ENCODE measurements around the gene ATF6.

The ATF6 gene

DNA sequence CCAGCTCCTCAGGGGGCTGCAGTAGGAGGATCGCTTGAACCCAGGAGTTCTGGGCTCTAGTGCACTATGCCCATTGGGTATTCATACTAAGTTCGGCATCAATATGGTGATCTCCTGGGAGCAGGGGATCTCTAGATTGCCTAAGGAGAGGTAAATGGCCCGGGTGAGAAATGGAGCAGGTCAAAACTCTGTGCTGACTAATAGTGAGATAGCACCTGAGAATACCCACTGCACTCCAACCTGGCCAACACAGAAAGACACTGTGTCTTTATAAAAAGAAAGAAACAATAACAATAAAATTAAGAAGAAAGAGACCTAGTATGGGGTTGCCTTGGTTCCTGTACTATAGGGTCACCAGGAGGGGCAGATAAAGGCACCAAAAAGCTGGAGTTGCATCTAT is 30.3 kb upstream of the ATF6 start:
- no peak for DNase-seq

DNA sequence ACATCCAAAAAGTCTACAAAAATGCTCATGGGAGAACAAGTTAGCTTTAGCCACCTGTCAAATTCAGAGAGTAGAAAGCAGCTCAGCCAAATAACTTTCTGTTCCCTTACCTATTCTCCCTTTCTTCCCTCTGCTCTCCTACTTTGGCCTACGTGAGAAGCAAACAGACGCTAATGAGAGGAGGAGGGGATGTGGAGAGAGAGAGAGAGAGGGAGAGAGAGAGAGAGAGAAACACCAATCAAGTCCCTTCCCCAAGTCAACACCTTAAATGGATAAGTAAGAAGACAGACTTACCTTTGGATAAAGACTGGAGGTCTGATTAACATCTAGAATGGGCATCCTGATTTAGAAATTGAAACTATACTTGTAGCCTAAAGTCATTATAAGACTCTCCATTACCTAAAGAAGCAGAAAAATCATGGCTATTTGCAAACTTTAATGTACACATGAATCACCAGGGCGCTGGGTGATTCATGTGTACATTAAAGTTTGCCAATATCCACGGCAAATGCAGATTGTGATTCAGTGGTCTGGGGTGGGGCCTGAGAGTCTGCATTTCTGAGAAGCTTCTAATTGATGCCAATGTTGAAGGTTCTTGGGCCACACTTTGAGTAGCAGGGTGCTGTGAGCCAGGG is 29.7 kb upstream of the ATF6 start:
- DNase-seq = no peak

DNA sequence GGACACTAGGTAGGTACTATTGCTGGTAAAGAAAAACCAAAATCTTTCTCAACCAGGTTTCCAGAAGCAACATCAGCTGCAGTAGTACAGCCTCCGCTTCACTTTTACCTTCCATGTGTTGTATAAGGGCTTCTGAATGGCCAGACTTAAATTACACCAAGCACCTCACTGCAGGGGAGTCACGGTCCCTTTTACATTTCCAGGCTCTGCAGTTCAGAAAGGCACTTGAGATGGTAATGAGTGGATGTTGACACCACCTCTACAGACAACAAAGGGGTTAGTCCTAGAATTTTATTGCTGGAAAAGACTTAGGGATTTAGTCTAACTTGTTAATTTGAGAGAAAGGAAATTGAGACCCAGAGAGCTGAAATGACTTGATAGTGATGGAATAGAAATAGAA is 28.5 kb upstream of the ATF6 start:
- DNase-seq = no peak

DNA sequence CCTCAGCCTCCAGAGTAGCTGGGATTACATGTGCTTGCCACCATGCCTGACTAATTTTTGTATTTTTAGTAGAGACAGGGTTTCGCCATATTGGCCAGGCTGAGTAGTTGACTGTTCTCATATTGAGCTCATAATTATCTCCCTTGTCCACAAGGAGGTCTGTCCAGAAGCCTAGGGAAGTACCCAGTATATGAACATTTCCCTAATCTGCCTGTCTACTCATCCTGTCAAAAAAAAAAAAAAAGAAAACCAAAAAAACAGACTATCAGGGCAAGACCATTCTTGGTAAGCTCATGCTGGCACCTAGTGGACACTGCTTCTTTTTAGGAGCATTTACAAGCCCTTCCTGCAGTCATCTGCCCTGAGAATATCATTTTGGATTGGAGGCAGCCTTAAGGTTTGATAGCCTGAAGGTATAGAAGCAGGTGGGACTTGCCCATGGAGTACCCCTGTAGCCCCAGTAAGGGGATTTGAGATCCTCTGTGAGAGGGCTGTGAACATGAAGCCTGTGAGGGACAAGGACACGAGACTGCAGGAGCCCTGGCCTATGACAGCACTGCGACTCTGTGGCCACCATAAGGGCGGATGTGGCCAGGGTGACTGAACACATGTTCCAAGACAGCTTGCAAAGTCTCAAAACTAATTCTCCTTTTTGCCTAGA is 27.4 kb upstream of the ATF6 start:
- DNase-seq = peak; percentile 18 to 42

DNA sequence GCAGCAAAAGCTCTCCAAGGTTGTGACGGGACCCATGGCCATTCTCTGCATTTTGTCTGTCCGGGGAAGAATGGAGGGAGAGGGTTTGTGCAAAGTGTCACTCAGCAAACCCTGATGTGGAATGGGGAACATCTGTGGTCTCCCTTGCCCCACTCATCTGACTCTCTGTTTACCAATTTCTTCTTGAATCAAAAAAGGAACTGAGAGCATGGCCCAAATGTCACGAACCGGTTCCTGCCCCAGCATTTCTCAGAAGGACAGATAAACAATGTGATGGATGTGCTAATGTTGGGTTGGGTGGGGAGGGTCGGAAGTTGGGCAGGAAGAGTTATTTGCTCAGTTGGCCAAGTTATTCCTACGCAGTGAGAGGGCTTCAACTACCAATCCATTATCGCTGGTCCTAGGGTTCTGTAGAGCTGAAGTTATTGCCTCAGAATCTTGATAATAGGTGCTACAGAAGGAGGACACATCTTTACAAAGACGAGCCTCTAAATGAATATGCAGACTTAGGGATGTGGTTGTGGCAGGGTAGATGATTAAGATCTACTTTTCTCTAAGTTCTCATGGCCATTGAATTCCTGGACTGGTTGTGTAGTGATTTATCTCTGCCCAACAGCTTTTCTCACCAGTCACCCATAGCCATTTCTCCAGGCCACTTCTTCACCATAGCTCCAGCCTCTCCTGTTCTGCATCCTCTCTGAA is 26.1 kb upstream of the ATF6 start:
- DNase-seq = no peak

DNA sequence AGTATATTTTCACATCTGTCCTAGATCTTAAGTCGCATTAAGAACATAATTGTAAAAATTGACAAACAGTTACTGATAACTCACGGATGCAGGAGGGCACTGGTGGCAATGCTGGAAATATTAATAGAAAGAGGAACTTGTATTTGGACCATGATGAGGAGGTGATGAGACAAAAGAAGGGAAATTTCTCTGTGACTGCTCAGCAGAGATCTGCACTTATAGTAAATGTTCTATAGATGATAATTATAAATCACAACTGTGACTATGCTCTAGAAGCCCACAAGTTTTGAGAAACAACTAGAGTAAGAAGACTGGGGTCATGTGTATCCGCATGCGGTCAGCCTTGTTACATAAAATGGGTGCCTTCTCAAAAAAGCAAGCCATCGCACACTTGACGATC is 25.2 kb upstream of the ATF6 start:
- no peak for DNase-seq

DNA sequence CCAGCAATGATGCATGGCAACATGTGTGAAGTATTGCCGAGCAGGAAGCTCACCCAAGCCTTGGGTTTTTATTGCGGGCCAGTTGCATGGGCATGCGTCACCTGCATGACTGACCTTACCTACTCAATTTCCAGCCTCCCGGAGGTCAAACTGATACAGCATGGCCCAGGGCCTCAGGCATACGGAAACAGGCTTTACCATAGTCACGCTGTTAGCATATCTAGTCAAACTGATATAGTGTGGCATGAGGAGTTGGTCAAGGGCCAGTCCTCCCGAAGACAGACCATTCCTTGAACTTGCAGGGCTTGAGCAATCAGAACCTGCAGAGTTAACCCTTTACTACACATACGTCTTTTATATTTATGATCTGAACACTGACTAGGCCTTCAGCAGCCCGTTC is 22.9 kb upstream of the ATF6 start:
- no peak for DNase-seq

DNA sequence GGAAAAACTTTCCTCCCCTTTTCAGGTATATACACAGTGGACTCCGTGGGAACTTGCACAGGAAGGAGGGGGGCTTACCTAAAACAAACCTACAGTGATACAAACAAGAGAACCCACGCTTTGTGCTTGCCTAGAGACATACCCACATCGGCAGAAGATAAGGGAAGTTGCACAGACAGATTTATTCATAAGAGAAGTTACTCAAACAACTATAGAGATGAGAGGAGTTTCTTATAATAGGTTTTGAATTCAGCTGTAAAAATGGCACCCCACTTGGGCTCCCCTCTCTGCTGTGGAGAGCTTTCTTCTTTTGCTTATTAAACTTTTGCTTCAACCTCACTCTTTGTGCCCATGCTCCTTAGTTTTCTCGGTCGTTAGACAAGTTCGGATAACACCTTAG is 18.3 kb upstream of the ATF6 start:
- DNase-seq = no peak

DNA sequence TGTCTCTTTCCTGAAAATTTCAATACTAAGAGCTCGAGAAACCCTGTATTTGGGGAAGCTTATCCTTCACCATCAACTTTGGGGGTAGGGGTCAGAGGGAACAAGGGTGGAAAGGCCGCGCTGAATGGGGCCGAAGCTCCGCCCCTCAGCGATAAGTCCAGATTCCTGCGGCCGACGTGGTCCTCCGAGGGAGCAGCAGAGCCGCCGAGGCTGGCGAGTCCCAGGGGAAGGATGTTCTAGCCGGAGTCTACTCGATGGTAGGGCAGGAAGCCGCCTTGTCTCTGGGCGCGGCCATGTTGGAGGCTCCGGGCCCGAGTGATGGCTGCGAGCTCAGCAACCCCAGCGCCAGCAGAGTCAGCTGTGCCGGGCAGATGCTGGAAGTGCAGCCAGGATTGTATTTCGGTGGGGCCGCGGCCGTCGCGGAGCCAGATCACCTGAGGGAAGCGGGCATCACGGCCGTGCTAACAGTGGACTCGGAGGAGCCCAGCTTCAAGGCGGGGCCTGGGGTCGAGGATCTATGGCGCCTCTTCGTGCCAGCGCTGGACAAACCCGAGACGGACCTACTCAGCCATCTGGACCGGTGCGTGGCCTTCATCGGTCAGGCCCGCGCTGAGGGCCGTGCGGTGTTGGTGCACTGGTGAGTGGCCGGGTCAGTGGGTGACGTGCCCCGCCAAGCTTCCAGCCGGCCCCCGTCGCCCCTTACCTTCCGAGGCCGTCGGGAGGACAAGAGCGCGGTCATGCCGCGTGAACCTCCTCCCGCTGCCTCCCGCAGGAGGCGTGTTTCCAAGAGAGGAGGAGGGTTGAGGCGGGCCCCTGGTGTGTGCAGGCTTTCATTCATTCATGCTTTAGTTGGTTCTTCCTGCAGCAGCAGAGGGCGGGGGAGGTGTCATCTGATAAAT is 16.4 kb upstream of the ATF6 start, which contains the start of gene DUSP12:
Gene DUSP12, plus strand, starts transcription at position 278 of the 899 bp plus-strand sequence. Its CDS starts 16 bp downstream, at position 294.
- DNase-seq = peak; percentile 98 to 99

DNA sequence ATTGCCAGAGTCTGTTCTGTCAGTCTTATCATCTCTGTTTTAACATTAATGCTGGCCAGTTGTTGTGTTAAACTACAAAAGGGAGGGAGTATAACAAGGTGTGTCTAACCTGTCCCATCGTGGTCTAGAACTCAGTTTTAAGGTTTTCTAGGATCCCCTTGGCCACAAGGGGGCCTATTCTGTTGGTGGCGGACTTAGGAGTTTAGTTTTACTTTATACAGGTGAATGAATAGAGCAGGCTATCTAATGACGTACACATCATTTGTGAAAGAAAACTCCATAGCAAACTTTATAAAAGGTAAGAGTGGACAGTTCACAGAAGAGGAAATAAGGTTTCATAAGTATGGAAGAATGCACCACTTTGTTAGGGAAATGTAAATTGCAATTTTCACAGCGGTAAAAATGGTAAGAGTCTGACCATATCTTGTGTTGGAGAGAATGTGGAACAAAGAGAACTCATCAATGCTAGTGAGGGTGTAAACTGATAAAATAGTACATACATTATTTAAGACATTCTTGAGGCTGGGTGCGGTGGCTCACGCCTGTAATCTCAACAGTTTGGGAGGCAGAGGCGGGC is 2.5 kb upstream of the ATF6 start:
- DNase-seq = peak in 1 of 2 experiments; percentile 30

DNA sequence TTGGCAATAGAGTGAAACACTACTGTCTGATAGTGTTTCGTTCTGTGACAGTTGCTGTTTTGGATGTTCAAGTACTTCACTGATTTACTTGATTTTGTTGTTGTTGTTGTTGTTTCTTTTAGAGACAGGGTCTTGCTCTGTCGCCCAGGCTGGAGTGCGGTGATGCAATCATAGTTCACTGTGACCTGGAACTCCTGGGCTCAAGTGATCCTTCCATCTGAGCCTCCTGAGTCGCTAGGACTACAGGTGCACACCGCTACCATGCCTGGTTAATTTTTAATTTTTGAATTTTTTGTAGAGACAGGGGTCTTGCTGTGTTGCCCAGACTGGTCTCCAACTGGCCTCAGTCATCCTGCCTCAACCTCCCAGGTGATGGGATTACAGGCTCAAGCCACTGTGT is 2.3 kb downstream of the ATF6 start:
- DNase-seq = no peak

DNA sequence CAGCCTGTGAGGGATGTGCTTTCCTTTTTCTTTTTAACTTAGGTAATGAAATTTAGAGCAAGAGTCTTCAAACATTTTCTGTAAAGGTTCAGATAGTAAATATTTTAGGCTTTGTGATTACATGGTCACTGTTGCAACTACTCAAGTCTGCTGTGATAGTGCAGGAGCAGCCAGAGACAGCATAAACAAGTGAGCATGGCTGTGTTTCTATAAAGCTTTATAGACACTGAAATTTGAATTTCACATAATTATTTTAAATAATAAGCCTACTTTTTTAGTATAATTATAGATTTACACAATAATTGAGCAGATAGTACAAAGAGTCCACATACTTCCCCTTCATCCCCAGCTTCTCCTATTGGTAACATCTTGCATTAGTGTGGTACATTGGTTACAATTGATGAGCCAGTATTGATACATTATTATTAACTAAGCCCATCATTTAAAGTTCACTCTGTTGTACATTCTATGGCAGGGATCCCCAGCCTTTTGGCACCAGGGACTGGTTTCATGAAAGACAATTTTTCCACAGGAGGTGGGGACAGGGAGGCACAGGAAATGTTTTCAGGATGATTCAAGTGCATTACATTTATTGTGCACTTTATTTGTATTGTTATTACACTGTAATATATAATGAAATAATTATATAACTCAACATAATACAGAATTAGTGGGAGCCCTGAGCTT is 3.0 kb downstream of the ATF6 start:
- no peak for DNase-seq

DNA sequence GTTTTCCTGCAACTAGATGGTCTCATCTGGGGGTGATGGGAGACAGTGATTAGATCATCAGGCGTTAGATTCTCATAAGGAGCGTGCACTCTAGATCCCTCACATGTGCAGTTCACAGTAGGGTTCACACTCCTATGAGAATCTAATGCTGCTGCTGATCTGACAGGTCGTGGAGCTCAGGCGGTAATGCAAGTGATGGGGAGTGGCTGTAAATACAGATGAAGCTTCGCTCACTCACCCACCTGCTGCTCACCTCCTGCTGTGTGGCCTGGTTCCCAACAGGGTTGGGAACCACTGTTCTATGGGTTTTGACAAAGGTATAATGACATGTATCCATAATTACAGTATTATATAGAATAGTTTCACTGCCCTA is 3.5 kb downstream of the ATF6 start:
- peak in 1 of 2 experiments; percentile 65 for DNase-seq

DNA sequence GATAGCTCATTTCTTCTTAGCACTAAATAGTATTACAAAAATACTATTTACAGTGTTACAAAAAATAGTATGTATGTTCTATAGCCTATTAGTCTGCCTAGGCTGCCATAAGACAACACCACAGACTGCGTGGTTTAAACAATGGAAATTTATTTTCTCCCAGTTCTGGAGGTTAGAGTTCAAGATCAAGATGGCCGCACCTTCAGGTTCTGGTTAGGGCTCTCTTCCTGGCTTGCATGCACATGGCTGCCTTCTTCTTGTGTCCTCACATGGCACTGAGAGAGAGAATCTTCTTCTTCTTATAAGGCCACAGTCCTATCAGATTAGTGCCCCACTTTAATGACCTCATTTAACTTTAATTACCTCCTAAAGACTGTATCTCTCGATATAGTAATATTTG is 4.1 kb downstream of the ATF6 start:
- no peak for DNase-seq

DNA sequence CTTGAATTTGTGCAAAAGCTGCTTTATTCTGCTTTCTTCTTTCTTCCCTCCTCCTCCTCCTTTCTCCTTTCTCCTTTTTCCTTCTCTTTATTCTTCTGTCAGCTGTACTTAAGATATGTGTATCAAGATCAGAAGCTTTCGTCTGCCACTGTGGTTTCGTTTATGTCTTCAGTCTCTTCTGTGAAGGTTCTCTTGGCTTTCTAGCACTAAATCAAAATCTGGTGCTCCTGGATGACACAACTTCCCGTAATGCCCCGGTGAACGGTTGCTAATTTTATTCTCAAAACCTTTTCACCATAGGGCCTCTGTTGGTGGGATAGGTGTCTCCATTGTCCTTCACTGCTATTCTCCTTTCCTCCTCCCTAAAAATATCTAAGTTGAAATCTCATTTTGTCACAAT is 5.0 kb downstream of the ATF6 start:
- no peak for DNase-seq

DNA sequence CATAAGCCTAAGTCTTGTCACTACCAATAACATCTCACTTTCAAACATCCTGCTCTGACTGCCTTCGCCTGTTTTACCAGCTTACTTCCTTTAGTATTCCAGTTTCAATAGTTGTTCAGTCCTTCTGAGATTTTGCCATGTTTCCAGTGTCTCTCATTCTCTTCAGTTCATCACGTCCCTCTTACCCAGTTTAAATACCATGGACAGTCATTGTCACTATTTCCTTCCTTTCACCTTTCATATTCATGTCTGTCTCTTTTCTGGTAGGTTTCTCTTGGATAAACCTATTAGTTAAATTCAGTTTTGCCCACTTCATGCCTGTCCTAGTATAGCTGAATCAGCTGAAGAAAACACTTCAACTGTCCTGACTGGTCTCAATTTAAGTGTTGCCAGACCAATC is 5.9 kb downstream of the ATF6 start:
- DNase-seq = no peak

DNA sequence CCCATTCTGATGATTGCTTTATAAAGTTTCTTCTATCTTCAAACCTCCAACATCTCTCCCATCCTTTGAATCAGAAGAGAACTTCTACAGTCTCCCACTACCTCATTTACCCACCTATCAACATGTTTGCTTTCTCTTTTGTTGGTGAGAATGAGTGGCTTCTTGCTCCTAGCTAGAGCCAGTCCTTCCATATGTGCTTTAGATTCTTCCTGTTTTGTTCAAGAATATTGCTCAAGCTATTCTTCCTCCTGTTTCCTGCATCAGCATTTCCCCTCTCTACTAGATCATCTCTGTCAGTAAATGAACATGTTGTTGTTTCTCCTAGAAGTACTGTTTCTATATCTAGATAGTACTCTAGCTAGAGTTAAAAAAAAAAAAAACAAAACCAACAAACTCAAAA is 6.3 kb downstream of the ATF6 start:
- no peak for DNase-seq

DNA sequence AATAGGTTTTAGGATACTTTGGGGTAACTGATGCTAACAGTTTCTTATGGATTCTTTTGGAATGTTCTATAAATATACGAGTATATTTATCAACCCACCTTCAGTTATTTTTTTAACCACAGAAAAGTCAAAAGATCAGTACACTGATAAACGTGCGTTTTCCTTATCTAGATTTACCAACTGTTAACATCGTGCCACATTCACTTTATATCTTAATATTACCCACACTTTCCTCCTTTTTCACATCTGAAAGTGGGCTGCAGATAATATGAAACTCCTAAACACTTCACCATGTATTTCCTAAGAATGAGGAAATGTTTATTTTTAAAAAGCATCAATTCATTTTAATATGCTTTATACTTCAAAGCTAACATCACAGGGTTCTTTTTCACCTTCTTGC is 7.7 kb downstream of the ATF6 start:
- no peak for DNase-seq

DNA sequence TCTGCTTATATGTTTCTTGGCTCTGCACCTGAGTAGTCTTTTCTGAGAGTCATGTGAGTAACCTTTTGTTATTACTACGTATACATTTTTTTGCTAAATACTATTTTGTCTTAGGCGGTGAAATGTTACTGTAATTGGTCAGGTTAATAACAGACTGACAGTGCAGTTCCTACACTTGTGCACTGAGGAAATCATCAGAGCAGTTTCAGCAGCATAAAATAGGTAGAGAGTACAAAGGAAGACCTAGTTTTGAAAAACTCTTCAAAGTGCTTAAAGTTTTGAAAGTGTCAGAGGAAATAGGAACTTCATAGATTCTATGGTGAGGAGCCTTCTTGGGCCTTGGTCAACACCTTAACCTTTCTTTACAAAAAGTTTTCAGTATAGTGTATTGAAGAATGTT is 11.1 kb downstream of the ATF6 start:
- DNase-seq = no peak

DNA sequence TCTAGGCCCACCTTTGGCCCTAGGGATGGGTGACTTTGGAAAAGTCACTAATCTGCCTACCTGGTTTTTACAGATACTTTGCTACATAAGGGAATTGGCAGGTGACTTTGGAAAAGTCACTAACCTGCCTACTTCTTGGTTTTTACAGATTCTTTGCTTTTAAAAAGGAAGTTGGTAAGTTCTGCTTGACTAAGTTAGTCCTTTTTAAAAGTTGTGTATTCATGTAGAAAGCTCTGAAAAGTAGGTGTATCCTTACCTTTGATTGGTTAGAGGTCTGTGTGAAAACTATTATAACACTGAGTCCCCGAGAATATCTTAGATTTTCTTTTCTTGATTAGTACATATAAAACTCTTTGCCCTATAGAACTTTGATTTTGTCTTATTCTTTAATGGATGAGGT is 12.4 kb downstream of the ATF6 start:
- no peak for DNase-seq

DNA sequence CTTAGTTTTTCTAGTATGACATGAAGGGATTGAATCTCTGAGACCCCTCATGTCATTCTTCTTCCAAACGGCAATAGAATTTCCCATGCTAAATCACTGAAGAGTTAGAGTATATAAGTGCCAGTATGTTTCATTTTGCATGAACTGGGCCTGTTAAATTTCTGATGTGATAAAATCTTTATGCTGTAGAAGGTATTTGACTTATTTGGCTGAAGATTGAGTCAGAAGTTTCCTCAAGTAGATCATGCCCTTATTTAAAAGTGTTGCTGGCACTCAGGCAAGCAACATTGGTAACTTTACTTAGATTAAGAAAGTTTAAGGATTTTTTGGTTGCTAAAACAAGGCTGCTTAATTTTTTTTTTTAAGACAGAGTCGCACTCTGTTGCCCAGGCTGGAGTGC is 13.3 kb downstream of the ATF6 start:
- no peak for DNase-seq

DNA sequence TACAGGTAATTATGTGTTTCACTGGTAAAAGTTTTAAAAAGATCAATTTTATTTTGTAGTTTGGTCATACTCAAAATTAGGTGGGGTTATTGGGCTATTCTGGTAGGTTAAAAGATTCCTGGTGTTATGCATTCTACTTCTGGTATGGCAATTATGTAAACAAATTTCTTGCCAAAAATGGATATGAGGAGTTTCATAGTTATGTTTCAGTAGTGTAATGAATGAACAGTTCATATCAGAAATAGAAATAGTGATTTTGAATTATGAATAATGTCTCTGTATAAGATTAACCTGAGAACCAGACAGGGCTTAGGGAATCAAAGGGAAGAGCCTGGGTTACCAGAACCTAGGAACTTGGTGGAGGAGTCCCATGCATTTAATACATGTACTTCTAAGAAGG is 15.9 kb downstream of the ATF6 start:
- no peak for DNase-seq
